VCaP (cell line): ENCODE results near the gene SOX9.

Experiments used
- H3K27ac ChIP-seq: fragments of 450-650 bp; 2 replicates; pipeline ENCODE4 v1.5.1; 2017
- TF ChIP-seq, protein P1 (sequence below): fragments of 450-650 bp; conservative IDR thresholded peaks from 2 replicates; pipeline ENCODE4 v1.5.1; 2017; ENCODE audit warnings: mild to moderate bottlenecking, moderate library complexity

The SOX9 gene

GRCh38 chr17:72100470-72100869 lies 20.4 kb upstream of the SOX9 start:
- H3K27ac ChIP-seq: no peak overlapping the region
- TF ChIP-seq, protein P1, sequence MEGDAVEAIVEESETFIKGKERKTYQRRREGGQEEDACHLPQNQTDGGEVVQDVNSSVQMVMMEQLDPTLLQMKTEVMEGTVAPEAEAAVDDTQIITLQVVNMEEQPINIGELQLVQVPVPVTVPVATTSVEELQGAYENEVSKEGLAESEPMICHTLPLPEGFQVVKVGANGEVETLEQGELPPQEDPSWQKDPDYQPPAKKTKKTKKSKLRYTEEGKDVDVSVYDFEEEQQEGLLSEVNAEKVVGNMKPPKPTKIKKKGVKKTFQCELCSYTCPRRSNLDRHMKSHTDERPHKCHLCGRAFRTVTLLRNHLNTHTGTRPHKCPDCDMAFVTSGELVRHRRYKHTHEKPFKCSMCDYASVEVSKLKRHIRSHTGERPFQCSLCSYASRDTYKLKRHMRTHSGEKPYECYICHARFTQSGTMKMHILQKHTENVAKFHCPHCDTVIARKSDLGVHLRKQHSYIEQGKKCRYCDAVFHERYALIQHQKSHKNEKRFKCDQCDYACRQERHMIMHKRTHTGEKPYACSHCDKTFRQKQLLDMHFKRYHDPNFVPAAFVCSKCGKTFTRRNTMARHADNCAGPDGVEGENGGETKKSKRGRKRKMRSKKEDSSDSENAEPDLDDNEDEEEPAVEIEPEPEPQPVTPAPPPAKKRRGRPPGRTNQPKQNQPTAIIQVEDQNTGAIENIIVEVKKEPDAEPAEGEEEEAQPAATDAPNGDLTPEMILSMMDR: no peak

- TF ChIP-seq, protein P1: no peak
- H3K27ac ChIP-seq: no peak overlapping the region
Observed at GRCh38 chr17:72101526-72101925, 19.3 kb upstream of the SOX9 start.

- no peak overlapping the region for H3K27ac ChIP-seq
- TF ChIP-seq, protein P1: no peak
Observed at GRCh38 chr17:72102366-72102765, 18.5 kb upstream of the SOX9 start.

- no peak overlapping the region for H3K27ac ChIP-seq
- TF ChIP-seq, protein P1: no peak
Observed at GRCh38 chr17:72104164-72104862, 16.5 kb upstream of the SOX9 start.

- no peak overlapping the region for H3K27ac ChIP-seq
- TF ChIP-seq, protein P1: no peak
Observed at GRCh38 chr17:72104863-72105234, 16.0 kb upstream of the SOX9 start.

- H3K27ac ChIP-seq: no peak overlapping the region
- TF ChIP-seq, protein P1: no peak
Observed at GRCh38 chr17:72107100-72107499, 13.7 kb upstream of the SOX9 start.

DNA sequence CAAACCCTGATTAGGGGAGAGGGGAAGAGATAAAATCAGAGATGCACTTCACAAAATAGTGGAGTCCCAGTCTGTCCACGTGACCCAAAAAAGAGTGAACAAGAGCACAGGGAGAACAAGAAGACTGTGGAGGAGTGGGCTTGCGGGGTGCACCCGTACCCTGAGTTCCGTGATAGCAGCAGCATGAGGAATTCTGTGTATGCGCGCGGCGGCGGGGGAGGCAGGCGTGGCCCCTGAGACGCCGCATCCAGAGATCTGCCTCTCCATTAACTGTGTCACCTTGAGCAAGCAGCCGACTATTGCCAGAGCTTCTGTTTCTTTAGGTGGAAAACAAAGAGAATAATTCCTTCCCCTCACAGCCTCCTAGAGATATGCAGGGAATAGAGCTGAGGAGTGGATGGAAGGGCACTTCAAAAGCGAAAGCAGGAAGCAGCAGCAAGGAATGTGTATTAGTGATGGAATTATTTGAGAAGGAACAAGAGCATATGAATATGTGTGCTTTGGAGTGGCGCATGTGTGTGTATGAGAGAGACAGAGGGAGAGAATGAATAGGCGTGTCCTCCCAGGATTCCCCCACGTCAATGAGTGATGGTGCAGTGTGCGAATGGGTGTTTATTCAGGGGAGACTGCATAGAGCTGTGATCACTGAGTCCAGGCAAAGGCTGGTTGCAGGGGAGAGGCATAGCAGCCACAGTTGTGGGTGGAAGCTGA lies 10.4 kb upstream of the SOX9 start:
- H3K27ac ChIP-seq: no peak overlapping the region
- TF ChIP-seq, protein P1: no peak
